GM12878 (cell line): ENCODE measurements around the gene UNC50. TPM values are rescaled to one million over a fixed set of nuclear protein-coding genes. Genes with fewer than 3 reads are reported as not detected.

Experiments
- ATAC-seq: fragments of 200-7000 bp; cut with Tn5 transposase; 3 replicates; pipeline ENCODE4 v1.9.1; 2020; ENCODE audit warnings: mild to moderate bottlenecking, moderate library complexity
- BruUV-seq: library from RNA; stranded (reverse); fragments of 400-500 nt; replicated peaks from 2 replicates; lab custom pipeline; 2021; lab: Mats Ljungman, UMichigan
- CTCF ChIA-PET: fragments of 300-600 bp; sonication (Branson Sonifier 250); formaldehyde crosslinking; extraction: SDS; loops from one replicate; lab custom pipeline; 2021; ENCODE audit warnings: inconsistent platforms; lab: Yijun Ruan, JAX
- POLR2A ChIA-PET: fragments of 350-600 bp; formaldehyde crosslinking; extraction: SDS; loops from one replicate; lab custom pipeline; 2021; ENCODE audit warnings: inconsistent platforms; lab: Charles Lee
- RAD21 ChIA-PET: fragments of 300-600 bp; sonication (Branson Sonifier 250); formaldehyde crosslinking; loops from one replicate; lab custom pipeline; 2023; ENCODE audit warnings: antibody characterized with exemption; ENCODE audit not compliant: unreplicated experiment; lab: Charles Lee
- SMC1A ChIA-PET: fragments of 300-600 bp; sonication (Branson Sonifier 250); formaldehyde crosslinking; loops from one replicate; lab custom pipeline; 2023; ENCODE audit not compliant: unreplicated experiment, uncharacterized antibody; lab: Charles Lee
- DNase-seq: peaks from one replicate; pipeline ENCODE4 v3.0.0-alpha.2; 2011; ENCODE audit warnings: low read depth, low spot score
- FAIRE-seq: peaks from 3 replicates; lab custom pipeline; 2011; peaks lifted over from hg19 to GRCh38; lab: Jason Lieb, UNC
- H2AFZ ChIP-seq: 2 replicates; pipeline ENCODE4 v1.6.0; 2011; ENCODE audit warnings: low read depth, low read length, control low read depth; ENCODE audit not compliant: control insufficient read depth
- H3K27ac ChIP-seq: 2 replicates; pipeline ENCODE4 v1.5.1; 2011; ENCODE audit warnings: control low read depth; ENCODE audit not compliant: control insufficient read depth, insufficient read depth
- H3K27me3 ChIP-seq, 2 experiments: replicated peaks in 1 of 2; 2 replicates each; pipeline versions ENCODE4 v1.6.0 to v1.6.1; 2011; ENCODE audit warnings: low read length in 1 of 2; ENCODE audit not compliant: control insufficient read depth in 2 of 2, insufficient read depth in 2 of 2
- H3K36me3 ChIP-seq, 2 experiments: 2 replicates each; pipeline ENCODE4 v1.5.1; 2011; ENCODE audit warnings: low read length in 1 of 2; ENCODE audit not compliant: control insufficient read depth in 2 of 2, insufficient read depth in 2 of 2
- H3K4me1 ChIP-seq: 2 replicates; pipeline ENCODE4 v1.6.1; 2011; ENCODE audit warnings: mild to moderate bottlenecking, low read length, moderate library complexity, mixed read lengths; ENCODE audit not compliant: control insufficient read depth, insufficient read depth
- H3K4me2 ChIP-seq: 2 replicates; pipeline ENCODE4 v1.6.0; 2011; ENCODE audit warnings: control low read depth; ENCODE audit not compliant: control insufficient read depth, insufficient read depth
- H3K4me3 ChIP-seq: fragments of 200-600 bp; sonication (generic); 2 replicates; pipeline ENCODE4 v1.5.1; 2016
- H3K79me2 ChIP-seq: 2 replicates; pipeline ENCODE4 v1.6.0; 2011; ENCODE audit warnings: low read length; ENCODE audit not compliant: control insufficient read depth, insufficient read depth
- H3K9ac ChIP-seq: 2 replicates; pipeline ENCODE4 v1.8.0; 2011; ENCODE audit warnings: low read length, control low read depth, mixed read lengths; ENCODE audit not compliant: control insufficient read depth, insufficient read depth
- H3K9me3 ChIP-seq: replicated peaks from 3 replicates; pipeline ENCODE4 v1.5.1; 2011; ENCODE audit warnings: mild to moderate bottlenecking, low read length; ENCODE audit not compliant: control insufficient read depth, insufficient read depth
- H4K20me1 ChIP-seq: 2 replicates; pipeline ENCODE4 v1.6.0; 2011; ENCODE audit not compliant: control insufficient read depth, insufficient read depth
- CBFB ChIP-seq: IDR thresholded peaks from 2 replicates; pipeline ENCODE4 v1.6.1; 2016; ENCODE audit warnings: antibody characterized with exemption, low read depth
- PAX5 ChIP-seq: IDR thresholded peaks from 2 replicates; pipeline ENCODE4 v1.6.1; 2011; ENCODE audit warnings: low read depth, low read length, borderline replicate concordance
- PAX8 ChIP-seq: fragments of 450-650 bp; IDR thresholded peaks from 2 replicates; pipeline ENCODE4 v1.6.1; 2017; ENCODE audit warnings: mild to moderate bottlenecking, moderate library complexity
- SP1 ChIP-seq: IDR thresholded peaks from one replicate; pipeline ENCODE4 v1.6.1; 2011; ENCODE audit warnings: low read depth, low read length
- WGBS: methylation state at CpG from one replicate; pipeline ENCODE4 v1.1.6; 2016; ENCODE audit warnings: low lambda C conversion rate; ENCODE audit not compliant: insufficient replicate concordance, insufficient coverage; ENCODE audit errors: missing lambda C conversion rate; 5-methylcytosine and 5-hydroxymethylcytosine counted together
- in situ Hi-C: fragments of 300-500 bp; cut with MboI; formaldehyde crosslinking; loops from 9 replicates; pipeline ENCODE4 v1.14.3; 2018; ENCODE audit warnings: mixed read lengths
- intact Hi-C: fragments of 100-400 bp; cut with micrococcal nuclease; formaldehyde crosslinking; loops from one replicate; pipeline ENCODE4 v1.14.2; 2022; ENCODE audit not compliant: unreplicated experiment
- polyA plus RNA-seq, 11 experiments: library from polyadenylated mRNA; depleted of rRNA in 4 of 11; unstranded in 6 of 11; stranded (reverse) in 5 of 11; fragments of >200 nt; fragmentation: Nextera tagmentation in 4 of 11; fragmentation: Illumina TruSeq in 1 of 11; extraction: Ambion mirVana in 4 of 11; extraction: Trizol in 1 of 11; gene quantifications; 1 replicate in 1 of 11; 2 replicates in 10 of 11; pipeline versions ENCODE4 v1.2.1 to v1.2.3, GENCODE V29; 2011 to 2016; ENCODE audit warnings: inconsistent platforms in 2 of 11, missing spikeins in 2 of 11, low read depth in 1 of 11
- total RNA-seq, 4 experiments: library from RNA; depleted of rRNA in 3 of 4; stranded (reverse); fragments of >200 nt in 3 of 4; fragmentation: Illumina TruSeq in 1 of 4; extraction: Trizol in 1 of 4; gene quantifications; 2 replicates each; pipeline versions ENCODE4 v1.2.1 to v1.2.3, GENCODE V29; 2013 to 2021

Gene UNC50
- total and polyA plus RNA-seq, 10 of the 15 experiments (the other 5 are each of a cell fraction or from before 2014, with no cell fraction given): 25.5 to 76.3 (median 37.8) TPM

- ChIA-PET CTCF (interaction anchor here (1.1 to 1.6 kb wide), 2 partner anchors 10 to 19 kb away, joined by 3 to 4 read pairs; no protein-coding TSS in a partner anchor), RAD21 (no interaction called here), SMC1A (no interaction called here), POLR2A (no interaction called here)
- Histone ChIP-seq H3K9me3 (no peaks in the 10 kb centered on the region), H3K4me2 (no peak overlapping the region), H3K4me1 (no peaks in the 10 kb centered on the region), H2AFZ (no peak overlapping the region), H4K20me1 (no peaks in the 10 kb centered on the region), H3K9ac (no peak overlapping the region), H3K27me3 (no peaks in the 10 kb centered on the region), H3K27ac (no peak overlapping the region), H3K4me3 (no peak overlapping the region), H3K79me2 (no peaks in the 10 kb centered on the region), H3K36me3 (peaks cover 2 to 23% of the 10 kb centered on the region in 2 experiments)
- TF ChIP-seq PAX8: no peak
- TF ChIP-seq CBFB: no peak
- intact Hi-C loops: no loop called here
- in situ Hi-C loops: no loop called here
- DNase-seq (no peak), FAIRE-seq (no peak), ATAC-seq (no peak)
- no TSS peak for BruUV-seq
- WGBS: 58% methylated on average over 5 of the region's 5 CpGs
Observed at GRCh38 chr2:98617149-98617548, 8.8 kb downstream of the UNC50 start.

- in situ Hi-C loops (no loop called here), intact Hi-C loops (no loop called here)
- ChIA-PET CTCF (interaction anchor here (0.7 kb wide), 1 partner anchor 239 kb away, joined by 3 read pairs; no protein-coding TSS in a partner anchor), POLR2A (no interaction called here), RAD21 (no interaction called here), SMC1A (no interaction called here)
- no TSS peak for BruUV-seq
- DNase-seq (no peak), FAIRE-seq (no peak), ATAC-seq (peak; percentile 88)
- Histone ChIP-seq H3K4me1 (no peaks in the 10 kb centered on the region), H3K9me3 (no peaks in the 10 kb centered on the region), H3K27me3 (no peaks in the 10 kb centered on the region; a peak in 1 of 4 replicates), H3K9ac (no peak overlapping the region), H3K36me3 (peaks cover 0 to 2% of the 10 kb centered on the region in 2 experiments; a peak in 1 of 4 replicates), H3K4me2 (no peak overlapping the region), H3K27ac (no peak overlapping the region), H3K4me3 (no peak overlapping the region), H2AFZ (no peak overlapping the region), H4K20me1 (no peaks in the 10 kb centered on the region), H3K79me2 (no peaks in the 10 kb centered on the region)
- TF ChIP-seq PAX5: peak; percentile 62; the same call in 1 of the 2 replicates
- TF ChIP-seq SP1: no peak
- WGBS: 49% methylated on average over 4 of the region's 5 CpGs
Observed at GRCh38 chr2:98623657-98624056, 15.3 kb downstream of the UNC50 start.
